ENCODE results near the gene ATL3. TPM values are rescaled to one million over a fixed set of nuclear protein-coding genes. Genes with fewer than 3 reads are reported as not detected.

Gene ATL3
- total and polyA plus RNA-seq, 2 donors (not counting 1 experiment from before 2014, with no cell fraction given): 8.9 to 33.8 TPM

DNA sequence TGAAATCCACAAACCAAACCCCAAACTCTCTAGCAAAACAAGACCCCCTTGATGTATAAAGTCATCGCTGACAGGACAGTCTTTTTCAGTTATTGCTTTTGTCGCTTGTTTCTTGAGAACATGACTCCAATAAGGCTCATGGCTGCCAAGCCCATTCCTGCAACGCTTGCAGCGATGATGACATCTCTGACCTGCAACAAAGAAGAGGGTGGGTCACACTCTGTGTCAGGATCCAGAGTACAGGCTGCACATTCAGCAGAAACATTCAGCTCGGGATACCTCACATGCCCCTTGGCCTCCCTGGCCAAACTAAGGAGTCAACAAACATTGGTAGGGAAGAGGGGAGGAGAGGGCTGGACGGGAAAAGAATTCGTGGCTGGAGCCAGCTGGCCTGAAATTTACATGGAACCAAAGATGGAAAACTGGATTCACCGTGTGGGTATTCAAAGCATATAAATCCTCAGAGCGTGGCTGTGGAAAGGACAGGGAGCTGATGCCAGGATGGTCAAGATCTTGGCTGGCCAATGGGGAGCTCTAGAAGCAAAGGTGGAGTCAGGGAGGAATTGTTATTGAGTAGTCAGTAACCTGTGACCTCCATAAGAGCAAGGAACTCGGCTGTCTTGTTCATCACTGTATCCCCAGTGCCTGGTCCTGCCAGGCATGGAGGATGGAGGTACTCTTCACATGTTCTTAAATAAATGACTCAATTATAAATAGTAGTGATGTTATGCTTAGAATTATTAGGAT, 96.1 kb downstream of the ATL3 start:
- ATAC-seq (ENCODE audit: low read depth) (no peak), DNase-seq (no peak)
- peaks cover 0 to 4% (median 0%) of the 10 kb centered on the region in 3 donors for H3K9me3 ChIP-seq (ENCODE audit: control extremely low read depth in 1 of 3, control insufficient read depth in 2 of 3, insufficient read depth in 1 of 3, low read length in 2 of 3)
- H3K27ac ChIP-seq (ENCODE audit: low read length in 2 of 2): no peak overlapping the region
- H4K20me1 ChIP-seq (ENCODE audit: control insufficient read depth, insufficient read depth, low read length, poor library complexity, severe bottlenecking): no peaks in the 10 kb centered on the region
- H2AFZ ChIP-seq (ENCODE audit: insufficient read depth, low read depth, low read length, poor library complexity, severe bottlenecking): peak overlapping the region; percentile 68
- ChIA-PET POLR2A (no interaction called here), CTCF (no interaction called here)
- no peak for TF ChIP-seq EZH2 (IDR thresholded peaks at IDR 0.05; ENCODE audit: borderline replicate concordance, insufficient read depth, low read depth, low read length, poor library complexity, severe bottlenecking)
- TF ChIP-seq, protein P1, sequence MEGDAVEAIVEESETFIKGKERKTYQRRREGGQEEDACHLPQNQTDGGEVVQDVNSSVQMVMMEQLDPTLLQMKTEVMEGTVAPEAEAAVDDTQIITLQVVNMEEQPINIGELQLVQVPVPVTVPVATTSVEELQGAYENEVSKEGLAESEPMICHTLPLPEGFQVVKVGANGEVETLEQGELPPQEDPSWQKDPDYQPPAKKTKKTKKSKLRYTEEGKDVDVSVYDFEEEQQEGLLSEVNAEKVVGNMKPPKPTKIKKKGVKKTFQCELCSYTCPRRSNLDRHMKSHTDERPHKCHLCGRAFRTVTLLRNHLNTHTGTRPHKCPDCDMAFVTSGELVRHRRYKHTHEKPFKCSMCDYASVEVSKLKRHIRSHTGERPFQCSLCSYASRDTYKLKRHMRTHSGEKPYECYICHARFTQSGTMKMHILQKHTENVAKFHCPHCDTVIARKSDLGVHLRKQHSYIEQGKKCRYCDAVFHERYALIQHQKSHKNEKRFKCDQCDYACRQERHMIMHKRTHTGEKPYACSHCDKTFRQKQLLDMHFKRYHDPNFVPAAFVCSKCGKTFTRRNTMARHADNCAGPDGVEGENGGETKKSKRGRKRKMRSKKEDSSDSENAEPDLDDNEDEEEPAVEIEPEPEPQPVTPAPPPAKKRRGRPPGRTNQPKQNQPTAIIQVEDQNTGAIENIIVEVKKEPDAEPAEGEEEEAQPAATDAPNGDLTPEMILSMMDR (IDR thresholded peaks at IDR 0.05): no peak
- H3K4me2 ChIP-seq (replicated peaks; ENCODE audit: low read depth, low read length, poor library complexity, severe bottlenecking): peak overlapping the region; percentile 63
- H3K27me3 Mint-ChIP-seq: peaks cover 3% of the 10 kb centered on the region
- no peaks in the 10 kb centered on the region for H3K79me2 ChIP-seq (ENCODE audit: control insufficient read depth, insufficient read depth, low read length)
- H3K4me1 ChIP-seq (ENCODE audit: control insufficient read depth in 2 of 2, insufficient read depth in 2 of 2, low read length in 2 of 2): peaks cover 20 to 32% of the 10 kb centered on the region in 2 donors
- H3K9ac ChIP-seq (ENCODE audit: low read length): peak overlapping the region; percentile 35
- no peaks in the 10 kb centered on the region for H3K36me3 ChIP-seq (replicated peaks in 1 of 2; ENCODE audit: control extremely low read depth in 1 of 2, control insufficient read depth in 1 of 2, extremely low read depth in 1 of 2, insufficient read depth in 2 of 2, low read length in 1 of 2)
- peak overlapping the region in 2 of 5 experiments; percentile 32 to 54 for H3K4me3 ChIP-seq (ENCODE audit: control extremely low read depth in 1 of 5, extremely low read depth in 1 of 5, insufficient read depth in 1 of 5, low read depth in 2 of 5, low read length in 4 of 5)
- no peak overlapping the region for H3K27ac Mint-ChIP-seq
- no peaks in the 10 kb centered on the region for H3K9me3 Mint-ChIP-seq (ENCODE audit: insufficient read depth)
- WGBS (ENCODE audit: insufficient coverage): 95% methylated on average over 9 of the region's 10 CpGs
- no peaks in the 10 kb centered on the region for H3K27me3 ChIP-seq (replicated peaks in 1 of 4; ENCODE audit: control extremely low read depth in 1 of 4, control insufficient read depth in 3 of 4, insufficient read depth in 4 of 4, low read length in 3 of 4)
- H3K4me1 Mint-ChIP-seq: peaks cover 22% of the 10 kb centered on the region
- H3K4me3 Mint-ChIP-seq: peak overlapping the region; percentile 83
- intact Hi-C loops (cut with micrococcal nuclease): loop anchor here (5.0 kb wide), 1 partner anchor 37 kb away; the partner anchor contains the start of gene PLAAT3

Small RNA genes within 50 kb of the gene (small RNA-seq; reads per million reads assigned to genes)
- gene AP000753.3 (ENCODE audit: insufficient read length, low read depth, low replicate concordance): not detected

Other genes with a start within 250 kb of the ATL3 start
- not detected in 2 replicates for gene PLAAT5, start 180.2 kb downstream of the ATL3 start, total RNA-seq
- gene PLAAT5, start 180.2 kb downstream of the ATL3 start, polyA plus RNA-seq: not detected in 2 replicates
- gene LGALS12, start 165.3 kb downstream of the ATL3 start, total RNA-seq: not detected in 2 replicates
- gene LGALS12, start 165.3 kb downstream of the ATL3 start, polyA plus RNA-seq: 0.19 and 0.36 TPM in 2 replicates
- gene PLAAT4, start 134.6 kb downstream of the ATL3 start, total RNA-seq: 12.6 and 13.1 TPM in 2 replicates
- 32.7 and 35.0 TPM in 2 replicates for gene PLAAT4, start 134.6 kb downstream of the ATL3 start, polyA plus RNA-seq
- gene PLAAT2, start 108.0 kb downstream of the ATL3 start, total RNA-seq: not detected in 2 replicates
- 3.4 and 4.0 TPM in 2 replicates for gene PLAAT2, start 108.0 kb downstream of the ATL3 start, polyA plus RNA-seq
- gene PLAAT3, start 56.9 kb downstream of the ATL3 start, total RNA-seq: 0.95 and 2.3 TPM in 2 replicates
- 2.6 and 3.1 TPM in 2 replicates for gene PLAAT3, start 56.9 kb downstream of the ATL3 start, polyA plus RNA-seq
- gene RTN3, start 10.1 kb upstream of the ATL3 start, total RNA-seq: 20.1 and 24.9 TPM in 2 replicates
- 8.8 and 10.1 TPM in 2 replicates for gene RTN3, start 10.1 kb upstream of the ATL3 start, polyA plus RNA-seq
- 11.8 and 13.3 TPM in 2 replicates for gene ZFTA, start 97.4 kb upstream of the ATL3 start, total RNA-seq
- gene ZFTA, start 97.4 kb upstream of the ATL3 start, polyA plus RNA-seq: 3.4 and 5.6 TPM in 2 replicates
- 23.9 and 27.5 TPM in 2 replicates for gene SPINDOC, start 142.1 kb upstream of the ATL3 start, total RNA-seq
- 9.6 and 10.5 TPM in 2 replicates for gene SPINDOC, start 142.1 kb upstream of the ATL3 start, polyA plus RNA-seq
- gene MARK2, start 167.7 kb upstream of the ATL3 start, total RNA-seq: 55.9 and 58.1 TPM in 2 replicates
- 46.4 and 47.2 TPM in 2 replicates for gene MARK2, start 167.7 kb upstream of the ATL3 start, polyA plus RNA-seq
- gene RCOR2, start 245.8 kb upstream of the ATL3 start, total RNA-seq: not detected in 2 replicates
- gene RCOR2, start 245.8 kb upstream of the ATL3 start, polyA plus RNA-seq: not detected in 2 replicates